ENCODE results near the gene MOK. TPM values are rescaled to one million over a fixed set of nuclear protein-coding genes. Genes with fewer than 3 reads are reported as not detected.
"Not testable (repeated sequence)": the region's sequence is repeated elsewhere in the genome, so short reads cannot be mapped to it uniquely, and the experiment has no call there.

Gene MOK
- total RNA-seq (19.3 TPM), polyA plus RNA-seq (12.9 TPM)

- H3K27ac ChIP-seq (ENCODE audit: low read depth) = no peak within 1 kb of the TSS
- peak; percentile 95 for DNase-seq (ENCODE audit: extremely low spot score)
- under 1% methylated on average over 53 of the region's 53 CpGs for WGBS
- no peaks in the 10 kb centered on the region for H3K36me3 ChIP-seq (ENCODE audit: insufficient read depth)
- no peaks in the 10 kb centered on the region for H3K4me1 ChIP-seq (ENCODE audit: insufficient read depth)
- peak within 1 kb of the TSS; percentile 73 for H3K4me3 ChIP-seq (ENCODE audit: low read depth, low read length)
Measured at GRCh38 chr14:102304611-102305506, at the start of gene MOK. Gene MOK, minus strand, starts transcription at chr14:102305164. Its CDS starts 196 bp downstream, at chr14:102304968.

GRCh38 chr14:102353126-102353619 is 48.2 kb upstream of the MOK start:
- WGBS = 89% methylated on average over 8 of the region's 8 CpGs
- peaks cover 5% of the 10 kb centered on the region for H3K36me3 ChIP-seq (ENCODE audit: insufficient read depth)
- DNase-seq (ENCODE audit: extremely low spot score) = no peak
- H3K27ac ChIP-seq (ENCODE audit: low read depth) = no peak overlapping the region
- H3K4me3 ChIP-seq (ENCODE audit: low read depth, low read length) = no peak overlapping the region
- no peaks in the 10 kb centered on the region for H3K4me1 ChIP-seq (ENCODE audit: insufficient read depth)

DNA sequence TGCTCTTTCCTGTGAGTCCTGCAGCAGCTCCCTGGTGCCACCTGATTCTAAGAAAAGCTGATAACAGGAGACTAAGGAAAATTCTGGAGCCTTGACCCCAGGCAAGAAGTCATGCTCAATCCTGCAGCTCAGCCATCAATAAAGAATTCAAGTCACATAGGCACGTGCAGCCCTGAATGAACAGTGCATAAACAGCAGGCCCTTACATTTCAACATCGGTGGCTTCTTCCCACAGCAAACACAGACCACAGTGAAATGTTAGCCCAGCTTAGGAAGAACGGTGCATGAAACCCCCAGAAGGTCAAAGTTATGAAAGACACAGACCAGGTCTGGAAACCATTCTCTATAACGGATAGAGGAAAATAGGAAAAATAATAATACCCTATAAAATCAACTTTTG is 47.2 kb upstream of the MOK start:
- no peak overlapping the region for H3K27ac ChIP-seq (ENCODE audit: low read depth)
- no peak overlapping the region for H3K4me3 ChIP-seq (ENCODE audit: low read depth, low read length)
- DNase-seq (ENCODE audit: extremely low spot score) = no peak
- WGBS = 88% methylated on average over 4 of the region's 4 CpGs
- peaks cover 5% of the 10 kb centered on the region for H3K36me3 ChIP-seq (ENCODE audit: insufficient read depth)
- H3K4me1 ChIP-seq (ENCODE audit: insufficient read depth) = no peaks in the 10 kb centered on the region

GRCh38 chr14:102351593-102351992 is 46.6 kb upstream of the MOK start:
- DNase-seq (ENCODE audit: extremely low spot score); H3K36me3 ChIP-seq (ENCODE audit: insufficient read depth); H3K4me1 ChIP-seq (ENCODE audit: insufficient read depth); H3K27ac ChIP-seq (ENCODE audit: low read depth); H3K4me3 ChIP-seq (ENCODE audit: low read depth, low read length): not testable (repeated sequence)
- WGBS = 82% methylated on average over 9 of the region's 9 CpGs

- 89% methylated on average over 10 of the region's 10 CpGs for WGBS
- no peak for DNase-seq (ENCODE audit: extremely low spot score)
- H3K4me3 ChIP-seq (ENCODE audit: low read depth, low read length) = no peak overlapping the region
- no peak overlapping the region for H3K27ac ChIP-seq (ENCODE audit: low read depth)
- no peaks in the 10 kb centered on the region for H3K4me1 ChIP-seq (ENCODE audit: insufficient read depth)
- H3K36me3 ChIP-seq (ENCODE audit: insufficient read depth) = peaks cover 5% of the 10 kb centered on the region
Measured at GRCh38 chr14:102351023-102351422, 46.1 kb upstream of the MOK start.

DNA sequence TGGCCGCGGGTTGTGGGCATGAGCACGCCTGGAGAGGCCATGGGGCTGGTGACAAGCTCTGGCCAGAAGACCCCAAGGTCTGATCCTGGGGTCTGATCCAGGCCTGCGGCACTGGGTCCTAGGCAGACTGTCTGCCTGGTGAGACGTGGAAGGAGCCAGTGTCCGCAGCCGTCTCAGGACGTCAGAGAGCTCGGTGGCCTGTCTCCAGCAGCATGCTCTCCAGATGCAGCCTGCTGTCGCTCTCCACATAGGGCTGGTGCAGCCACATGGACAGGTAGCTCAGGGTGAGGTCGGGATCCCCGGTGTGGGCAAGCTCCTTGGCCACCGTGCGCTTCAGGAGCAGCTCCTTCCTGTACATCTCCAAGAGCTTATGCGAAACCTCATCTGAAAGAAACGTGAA is 43.4 kb upstream of the MOK start:
- 91% methylated on average over 16 of the region's 16 CpGs for WGBS
- Histone ChIP-seq H3K27ac (ENCODE audit: low read depth) (no peak overlapping the region), H3K4me1 (ENCODE audit: insufficient read depth) (no peaks in the 10 kb centered on the region), H3K36me3 (ENCODE audit: insufficient read depth) (peaks cover 5% of the 10 kb centered on the region), H3K4me3 (ENCODE audit: low read depth, low read length) (no peak overlapping the region)
- DNase-seq (ENCODE audit: extremely low spot score) = no peak

GRCh38 chr14:102346645-102347044 is 41.7 kb upstream of the MOK start:
- H3K4me3 ChIP-seq (ENCODE audit: low read depth, low read length) = no peak overlapping the region
- H3K36me3 ChIP-seq (ENCODE audit: insufficient read depth) = peaks cover 3% of the 10 kb centered on the region
- no peaks in the 10 kb centered on the region for H3K4me1 ChIP-seq (ENCODE audit: insufficient read depth)
- 96% methylated on average over 4 of the region's 4 CpGs for WGBS
- no peak for DNase-seq (ENCODE audit: extremely low spot score)
- H3K27ac ChIP-seq (ENCODE audit: low read depth) = no peak overlapping the region

- DNase-seq (ENCODE audit: extremely low spot score) = no peak
- Histone ChIP-seq H3K4me1 (ENCODE audit: insufficient read depth) (no peaks in the 10 kb centered on the region), H3K36me3 (ENCODE audit: insufficient read depth) (peaks cover 3% of the 10 kb centered on the region), H3K27ac (ENCODE audit: low read depth) (no peak overlapping the region), H3K4me3 (ENCODE audit: low read depth, low read length) (no peak overlapping the region)
- 78% methylated on average over 3 of the region's 3 CpGs for WGBS
Measured at GRCh38 chr14:102345232-102345631, 40.3 kb upstream of the MOK start.

GRCh38 chr14:102344485-102344884 is 39.5 kb upstream of the MOK start:
- Histone ChIP-seq H3K4me1 (ENCODE audit: insufficient read depth) (no peaks in the 10 kb centered on the region), H3K36me3 (ENCODE audit: insufficient read depth) (peaks cover 3% of the 10 kb centered on the region), H3K4me3 (ENCODE audit: low read depth, low read length) (no peak overlapping the region), H3K27ac (ENCODE audit: low read depth) (no peak overlapping the region)
- WGBS = 86% methylated on average over 5 of the region's 5 CpGs
- no peak for DNase-seq (ENCODE audit: extremely low spot score)

GRCh38 chr14:102344084-102344483 is 39.1 kb upstream of the MOK start:
- 92% methylated on average over 7 of the region's 7 CpGs for WGBS
- Histone ChIP-seq H3K27ac (ENCODE audit: low read depth) (no peak overlapping the region), H3K4me1 (ENCODE audit: insufficient read depth) (no peaks in the 10 kb centered on the region), H3K4me3 (ENCODE audit: low read depth, low read length) (no peak overlapping the region), H3K36me3 (ENCODE audit: insufficient read depth) (peaks cover 3% of the 10 kb centered on the region)
- DNase-seq (ENCODE audit: extremely low spot score) = no peak

DNA sequence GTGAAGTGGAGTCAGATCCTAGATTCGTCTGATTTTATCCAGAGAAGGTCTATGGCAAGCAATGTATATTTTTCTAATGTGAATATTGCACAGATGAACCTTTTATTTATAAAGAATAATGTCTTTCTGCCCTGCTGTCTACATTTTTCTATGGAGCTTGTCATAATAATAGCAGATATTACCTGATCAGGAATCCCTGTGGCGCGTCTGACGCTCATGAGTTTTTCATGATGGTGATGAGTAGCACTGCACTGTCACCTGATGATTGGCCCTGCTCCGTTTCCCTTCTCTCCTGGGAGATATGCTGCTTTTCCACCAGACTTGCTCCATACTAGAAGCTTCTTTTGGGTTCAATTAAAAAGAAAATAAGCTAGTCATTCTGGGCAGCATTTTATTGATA is 37.3 kb upstream of the MOK start:
- no peak overlapping the region for H3K4me3 ChIP-seq (ENCODE audit: low read depth, low read length)
- no peaks in the 10 kb centered on the region for H3K4me1 ChIP-seq (ENCODE audit: insufficient read depth)
- peaks cover 3% of the 10 kb centered on the region for H3K36me3 ChIP-seq (ENCODE audit: insufficient read depth)
- no peak overlapping the region for H3K27ac ChIP-seq (ENCODE audit: low read depth)
- 87% methylated on average over 5 of the region's 5 CpGs for WGBS
- no peak for DNase-seq (ENCODE audit: extremely low spot score)

DNA sequence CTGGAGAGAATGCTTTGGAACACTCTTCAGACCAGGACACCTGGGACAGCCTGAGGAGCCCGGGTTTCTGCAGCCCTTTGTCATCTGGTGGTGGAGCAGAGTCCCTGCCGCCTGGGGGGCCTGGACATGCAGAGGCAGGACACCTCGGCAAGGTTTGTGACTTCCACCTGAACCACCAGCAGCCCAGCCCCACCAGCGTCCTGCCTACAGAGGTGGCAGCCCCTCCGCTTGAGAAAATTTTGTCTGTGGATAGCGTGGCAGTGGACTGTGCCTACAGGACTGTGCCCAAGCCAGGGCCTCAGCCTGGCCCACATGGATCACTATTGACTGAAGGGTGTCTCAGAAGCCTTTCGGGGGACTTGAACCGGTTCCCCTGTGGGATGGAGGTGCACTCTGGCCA is 36.6 kb upstream of the MOK start:
- no peak overlapping the region for H3K4me3 ChIP-seq (ENCODE audit: low read depth, low read length)
- H3K36me3 ChIP-seq (ENCODE audit: insufficient read depth) = peaks cover 3% of the 10 kb centered on the region
- no peaks in the 10 kb centered on the region for H3K4me1 ChIP-seq (ENCODE audit: insufficient read depth)
- no peak overlapping the region for H3K27ac ChIP-seq (ENCODE audit: low read depth)
- DNase-seq (ENCODE audit: extremely low spot score) = no peak
- 89% methylated on average over 8 of the region's 8 CpGs for WGBS

DNA sequence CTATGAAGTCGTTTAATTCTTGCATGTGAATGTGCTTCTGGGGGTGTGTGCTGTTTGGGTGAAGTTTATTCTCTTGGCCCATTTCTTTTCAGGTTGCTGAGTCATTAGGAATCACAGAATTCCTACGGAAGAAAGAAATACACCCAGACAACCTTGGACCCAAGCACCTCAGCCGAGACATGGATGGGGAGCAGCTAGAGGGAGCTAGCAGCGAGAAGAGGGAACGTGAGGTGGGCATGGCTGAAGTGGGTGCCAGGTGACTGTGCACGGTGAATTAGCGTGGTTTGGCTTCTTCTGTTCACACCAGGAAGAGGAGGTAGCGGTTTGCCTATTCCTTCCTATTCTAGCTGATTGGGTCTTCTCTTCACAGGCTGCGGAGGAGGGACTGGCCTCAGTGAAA is 33.8 kb upstream of the MOK start:
- Histone ChIP-seq H3K4me3 (ENCODE audit: low read depth, low read length) (no peak overlapping the region), H3K4me1 (ENCODE audit: insufficient read depth) (no peaks in the 10 kb centered on the region), H3K27ac (ENCODE audit: low read depth) (no peak overlapping the region), H3K36me3 (ENCODE audit: insufficient read depth) (peaks cover 3% of the 10 kb centered on the region)
- WGBS = 91% methylated on average over 9 of the region's 9 CpGs
- no peak for DNase-seq (ENCODE audit: extremely low spot score)

DNA sequence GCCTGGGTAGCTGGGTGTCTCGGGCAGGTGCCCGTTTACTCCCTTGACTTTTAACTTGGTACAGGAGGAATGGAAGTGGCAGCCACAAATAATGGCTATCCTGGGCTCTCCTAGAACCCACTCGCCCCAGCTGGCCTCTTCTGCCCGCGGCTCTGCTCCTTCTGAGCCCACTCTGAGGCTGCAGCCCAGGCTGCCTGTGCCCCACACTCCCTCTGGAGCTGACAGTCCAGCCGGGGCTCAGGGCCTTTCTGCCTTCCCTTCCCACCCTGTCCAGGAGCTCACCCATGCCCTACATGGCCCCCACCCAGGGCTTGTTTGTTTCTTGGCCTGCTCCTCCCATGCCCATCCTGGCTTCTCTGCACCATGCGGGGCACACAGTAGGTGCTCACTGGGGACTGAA is 30.2 kb upstream of the MOK start:
- Histone ChIP-seq H3K36me3 (ENCODE audit: insufficient read depth) (no peaks in the 10 kb centered on the region), H3K4me1 (ENCODE audit: insufficient read depth) (no peaks in the 10 kb centered on the region), H3K27ac (ENCODE audit: low read depth) (no peak overlapping the region), H3K4me3 (ENCODE audit: low read depth, low read length) (no peak overlapping the region)
- WGBS = 92% methylated on average over 7 of the region's 7 CpGs
- no peak for DNase-seq (ENCODE audit: extremely low spot score)
